GM19452 (cell line): ENCODE measurements around the gene ZMYND19.
"Not testable (repeated sequence)": the region's sequence is repeated elsewhere in the genome, so short reads cannot be mapped to it uniquely, and the experiment has no call there.

Experiments
- ATAC-seq: cut with Tn5 transposase; IDR thresholded peaks from one replicate; pipeline ENCODE4 v1.9.1; 2021; ENCODE audit not compliant: unreplicated experiment

Gene ZMYND19

GRCh38 chr9:137534256-137535119, 55.8 kb downstream of the ZMYND19 start:
- no peak for ATAC-seq

- ATAC-seq, result not testable (repeated sequence)
Measured at GRCh38 chr9:137532891-137533468, 57.3 kb downstream of the ZMYND19 start.
